PC-3 (cell line): Measurements from ENCODE around the gene DOCK1.

ENCODE experiments used
- CTCF ChIP-seq: fragments of 300-600 bp; sonication (generic); conservative IDR thresholded peaks from 2 replicates; pipeline ENCODE4 v1.5.1; 2017; ENCODE audit warnings: antibody characterized with exemption, low read depth, mild to moderate bottlenecking, low read length
- EZH2 ChIP-seq: fragments of 300-600 bp; sonication (generic); IDR thresholded peaks from one replicate; pipeline ENCODE4 v1.6.1; 2017; ENCODE audit warnings: antibody characterized with exemption, mild to moderate bottlenecking, low read length; ENCODE audit not compliant: unreplicated experiment
- EZH2phosphoT487 ChIP-seq: fragments of 300-600 bp; sonication (generic); IDR thresholded peaks from 2 replicates; pipeline ENCODE4 v1.6.1; 2018; ENCODE audit warnings: mild to moderate bottlenecking, antibody characterized with exemption, low read length, borderline replicate concordance

GRCh38 chr10:127279334-127279774, 374.1 kb downstream of the DOCK1 start:
- TF ChIP-seq EZH2phosphoT487 = no peak
- no peak for TF ChIP-seq CTCF
- no peak for TF ChIP-seq EZH2
